Measurements from ENCODE around the gene RBFOX1. TPM values are rescaled to one million over a fixed set of nuclear protein-coding genes. Genes with fewer than 3 reads are reported as not detected.

Gene RBFOX1
- total RNA-seq, 1 donor from 2014 or later: 68.4 TPM

DNA sequence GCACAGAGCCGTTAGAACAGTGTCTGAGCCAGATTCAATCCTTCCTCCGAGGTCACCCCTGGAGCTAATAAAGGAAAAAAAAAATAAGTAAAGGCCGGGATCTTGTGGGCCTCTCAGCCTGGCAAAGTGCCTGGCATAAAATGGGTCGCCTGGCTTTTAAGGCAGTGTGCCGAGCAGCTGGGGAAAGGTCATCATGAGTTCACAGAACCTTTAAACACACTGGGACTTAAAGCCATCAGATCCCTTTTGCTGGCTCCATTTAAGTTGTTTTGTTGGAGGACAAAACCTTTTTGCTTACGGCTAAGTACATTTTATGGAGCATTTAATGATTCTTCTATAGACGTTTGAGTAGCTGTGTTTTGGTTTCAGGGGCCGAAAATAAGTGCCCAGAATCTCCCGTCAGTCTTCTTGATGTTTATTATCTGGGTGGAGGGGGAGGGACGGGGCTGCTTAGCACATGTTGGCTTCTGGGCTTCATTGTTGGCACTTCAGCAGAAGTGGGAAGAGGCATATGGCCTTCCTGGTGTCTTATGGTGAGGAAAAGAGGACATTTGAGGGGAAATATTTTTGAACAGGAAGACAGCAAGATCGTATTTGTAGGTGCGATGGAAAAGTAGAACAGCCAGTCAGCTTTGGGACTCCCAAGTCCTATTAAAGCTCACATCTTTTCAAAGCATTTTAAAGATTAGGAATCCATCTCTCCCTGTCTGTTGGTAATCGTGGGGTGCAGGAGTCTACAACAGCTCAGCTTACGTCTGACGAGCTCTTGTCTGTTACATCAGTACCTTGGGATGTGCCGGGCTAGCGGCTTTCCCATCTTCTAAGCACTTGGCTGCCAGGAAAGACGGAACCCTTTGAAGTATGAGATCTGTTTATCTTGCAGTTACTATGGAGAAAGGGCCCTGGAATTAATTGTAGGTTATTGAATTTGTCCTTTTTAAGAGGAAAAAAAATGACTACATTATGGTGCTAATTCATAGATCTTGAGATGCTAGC is 31.1 kb downstream of the RBFOX1 start:
- DNase-seq (ENCODE audit: missing footprints) (no peak), ATAC-seq (peak; percentile 47)
- intact Hi-C loops (cut with DNase I): loop anchor here (2.0 kb wide), 1 partner anchor 31 kb away; the partner anchor contains the start of gene RBFOX1

DNA sequence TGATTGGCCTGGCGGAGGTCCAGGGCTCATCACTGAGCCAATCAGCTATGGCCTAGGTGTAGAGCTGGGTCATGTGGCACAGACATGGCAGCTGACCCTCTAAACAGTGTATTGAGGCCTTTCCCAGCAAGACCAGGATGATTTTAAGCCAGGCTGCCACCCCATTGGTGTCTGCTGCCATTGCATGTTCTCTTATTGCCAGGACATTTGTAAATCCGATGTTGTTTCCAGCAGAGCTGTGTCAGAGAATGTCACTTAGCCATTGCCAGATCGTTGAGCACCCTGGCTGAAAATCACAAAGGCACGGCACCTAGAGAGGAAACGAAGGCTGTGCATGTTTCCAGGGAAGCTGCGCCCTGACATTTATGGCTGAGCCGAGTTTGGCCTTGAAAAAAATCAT is 33.4 kb downstream of the RBFOX1 start:
- DNase-seq (ENCODE audit: missing footprints) (no peak), ATAC-seq (peak; percentile 62)
- intact Hi-C loops (cut with DNase I): no loop called here

DNA sequence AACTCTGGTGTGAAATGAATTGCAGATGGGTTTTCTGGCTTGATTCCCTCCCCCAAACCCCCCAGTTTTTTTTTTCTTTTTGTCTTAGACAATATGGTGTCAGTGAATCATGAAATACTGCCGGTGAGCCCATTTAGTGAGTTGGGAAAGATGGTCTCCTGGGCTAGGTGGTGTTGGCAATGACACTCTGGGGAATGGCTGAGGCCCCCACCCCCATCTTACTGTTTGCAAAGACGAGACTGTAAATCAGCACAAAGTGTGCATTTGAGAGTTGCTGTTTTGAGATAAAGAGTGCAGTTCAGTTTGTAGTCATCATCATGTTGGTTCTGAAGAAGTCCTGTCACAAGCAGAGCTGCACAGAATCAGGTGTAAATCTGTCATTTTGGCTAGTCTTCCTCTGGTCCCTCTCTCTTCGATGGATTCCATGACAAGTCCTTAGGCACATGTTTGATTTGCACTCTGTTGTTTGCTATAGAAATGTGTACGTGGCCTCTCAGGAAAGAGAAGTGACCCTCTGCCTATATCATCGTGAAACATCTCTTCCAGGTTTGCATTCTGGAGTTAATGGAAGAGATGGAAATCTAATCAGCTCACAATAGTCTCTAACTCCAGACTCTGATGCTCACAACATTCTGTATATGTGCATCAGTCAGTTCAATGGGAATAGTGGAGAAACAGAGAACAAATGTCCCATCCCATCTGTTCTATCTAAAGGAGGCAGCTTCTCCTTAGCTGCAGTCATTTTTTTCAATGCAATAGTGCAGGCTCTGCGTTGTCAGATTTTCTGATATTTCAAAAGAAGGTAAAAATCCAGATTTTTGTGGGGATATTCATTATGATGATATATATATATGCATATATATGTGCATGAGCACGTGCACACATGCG is 34.6 kb downstream of the RBFOX1 start:
- intact Hi-C loops (cut with DNase I): no loop called here
- DNase-seq (ENCODE audit: missing footprints): no peak
- no peak for ATAC-seq

- ATAC-seq (no peak), DNase-seq (ENCODE audit: missing footprints) (no peak)
- intact Hi-C loops (cut with DNase I): no loop called here
Measured at GRCh38 chr16:7369204-7369603, 36.6 kb downstream of the RBFOX1 start.

- intact Hi-C loops (cut with DNase I): no loop called here
- ATAC-seq (peak; percentile 84), DNase-seq (ENCODE audit: missing footprints) (no peak)
Measured at GRCh38 chr16:7372095-7372494, 39.5 kb downstream of the RBFOX1 start.

- DNase-seq (ENCODE audit: missing footprints) (no peak), ATAC-seq (no peak)
- intact Hi-C loops (cut with DNase I): no loop called here
Measured at GRCh38 chr16:7373776-7374175, 41.1 kb downstream of the RBFOX1 start.

DNA sequence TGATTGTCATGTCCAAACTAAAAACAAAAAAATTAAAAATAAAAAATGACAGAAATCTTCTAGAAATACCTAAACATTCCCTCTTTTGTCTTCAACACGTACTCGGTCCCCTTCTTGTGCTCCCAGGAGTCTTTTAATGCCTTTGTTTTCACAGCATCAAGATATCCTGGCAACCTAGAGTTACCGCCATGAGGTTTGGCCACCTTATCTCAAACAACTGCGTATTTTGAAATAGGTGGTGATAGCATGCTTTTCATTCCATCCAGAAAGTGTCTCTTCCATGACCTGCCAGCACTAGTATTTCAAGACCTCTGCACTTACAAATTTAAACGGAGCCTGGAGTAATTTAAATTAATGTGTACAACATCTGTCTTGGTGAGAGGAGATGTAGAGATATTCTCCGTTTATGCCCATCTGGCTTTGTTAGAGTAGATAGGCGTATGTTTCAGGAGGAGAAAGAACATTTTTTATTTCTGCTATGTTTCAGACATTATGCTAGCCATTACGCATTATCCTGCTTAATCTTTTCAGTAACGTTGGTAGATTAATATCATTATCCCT is 42.0 kb downstream of the RBFOX1 start:
- DNase-seq (ENCODE audit: missing footprints): no peak
- intact Hi-C loops (cut with DNase I): no loop called here
- peak; percentile 58 for ATAC-seq

- intact Hi-C loops (cut with DNase I): no loop called here
- DNase-seq (ENCODE audit: missing footprints) (no peak), ATAC-seq (no peak)
Measured at GRCh38 chr16:7376227-7376626, 43.6 kb downstream of the RBFOX1 start.

- intact Hi-C loops (cut with DNase I): no loop called here
- ATAC-seq (no peak), DNase-seq (ENCODE audit: missing footprints) (no peak)
Measured at GRCh38 chr16:7377231-7377630, 44.6 kb downstream of the RBFOX1 start.

DNA sequence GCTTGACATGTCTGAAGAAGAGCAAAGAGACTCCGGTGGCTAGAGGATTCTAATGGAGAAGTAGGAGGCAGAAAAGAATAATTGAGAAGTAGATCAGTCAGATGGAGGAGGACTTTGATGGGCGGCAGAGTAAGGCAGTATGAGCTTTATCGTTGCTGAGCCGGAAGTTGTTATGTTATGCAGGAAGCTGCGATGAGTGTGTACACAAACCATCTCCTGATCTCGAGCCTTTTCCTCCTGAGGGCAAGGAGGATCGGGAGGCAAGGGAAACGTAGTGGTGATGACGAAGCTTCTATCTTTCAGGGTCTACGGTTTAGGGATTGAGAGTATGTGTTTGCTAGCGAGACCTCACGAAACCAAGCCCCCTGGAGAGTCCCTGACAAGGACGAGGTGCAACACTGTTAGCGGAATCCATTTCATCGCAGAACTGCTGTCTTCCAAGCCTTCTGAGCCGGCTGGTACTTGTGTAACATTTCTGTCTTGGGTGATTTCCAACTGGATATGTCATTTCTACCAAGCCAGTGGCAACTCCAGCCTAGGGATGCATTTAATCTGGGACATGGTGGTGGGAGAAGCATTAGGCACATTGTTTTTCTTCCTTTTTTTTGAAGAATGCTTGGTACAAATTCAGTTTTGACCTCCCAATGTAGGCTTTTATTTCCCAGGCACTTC is 45.5 kb downstream of the RBFOX1 start:
- intact Hi-C loops (cut with DNase I): no loop called here
- peak; percentile 12 for ATAC-seq
- no peak for DNase-seq (ENCODE audit: missing footprints)

- ATAC-seq (no peak), DNase-seq (ENCODE audit: missing footprints) (no peak)
- intact Hi-C loops (cut with DNase I): no loop called here
Measured at GRCh38 chr16:7380441-7380840, 47.8 kb downstream of the RBFOX1 start.

GRCh38 chr16:7380911-7381310 is 48.3 kb downstream of the RBFOX1 start:
- no peak for ATAC-seq
- no peak for DNase-seq (ENCODE audit: missing footprints)
- intact Hi-C loops (cut with DNase I): no loop called here

DNA sequence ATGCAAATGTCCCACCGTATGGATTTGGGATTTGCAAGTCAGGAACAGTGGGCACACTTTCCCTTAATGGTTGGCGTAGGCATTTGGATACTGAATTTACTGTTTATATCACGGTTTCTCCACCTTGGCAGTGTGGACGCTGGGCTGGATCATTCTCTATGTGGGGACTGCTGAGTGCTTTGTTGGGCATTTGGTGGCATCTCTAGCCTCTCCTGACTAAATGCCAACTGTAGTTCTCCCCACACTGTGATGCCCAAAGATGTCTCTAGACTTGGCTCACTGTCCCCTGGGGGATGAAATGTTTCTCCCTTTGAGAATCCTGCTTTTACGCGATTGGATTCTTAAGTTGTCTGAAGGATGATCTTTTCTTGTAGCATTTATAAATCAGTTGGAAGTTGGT is 49.0 kb downstream of the RBFOX1 start:
- intact Hi-C loops (cut with DNase I): no loop called here
- ATAC-seq (no peak), DNase-seq (ENCODE audit: missing footprints) (no peak)

DNA sequence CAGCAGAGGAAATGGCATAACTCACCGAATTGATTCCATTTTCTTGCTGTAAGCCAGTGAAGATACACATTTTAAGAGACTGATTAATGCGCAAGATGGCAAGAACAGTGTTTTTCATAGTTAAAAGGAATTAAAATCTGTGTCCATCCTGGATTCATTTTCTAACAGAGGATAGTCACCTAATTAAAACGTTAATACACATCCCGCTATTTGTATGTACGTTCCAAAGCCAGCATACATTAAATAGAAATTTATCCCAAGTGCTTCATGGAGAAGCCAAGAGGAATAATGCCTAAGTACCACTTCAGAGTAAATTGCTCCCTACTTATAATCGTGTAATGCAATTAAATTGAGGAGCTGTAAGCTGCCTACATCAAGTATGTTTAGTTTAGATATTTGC is 49.9 kb downstream of the RBFOX1 start:
- intact Hi-C loops (cut with DNase I): no loop called here
- DNase-seq (ENCODE audit: missing footprints) (no peak), ATAC-seq (no peak)

GRCh38 chr16:7390974-7391373 is 58.3 kb downstream of the RBFOX1 start:
- intact Hi-C loops (cut with DNase I): no loop called here
- ATAC-seq (peak; percentile 63), DNase-seq (ENCODE audit: missing footprints) (no peak)

DNA sequence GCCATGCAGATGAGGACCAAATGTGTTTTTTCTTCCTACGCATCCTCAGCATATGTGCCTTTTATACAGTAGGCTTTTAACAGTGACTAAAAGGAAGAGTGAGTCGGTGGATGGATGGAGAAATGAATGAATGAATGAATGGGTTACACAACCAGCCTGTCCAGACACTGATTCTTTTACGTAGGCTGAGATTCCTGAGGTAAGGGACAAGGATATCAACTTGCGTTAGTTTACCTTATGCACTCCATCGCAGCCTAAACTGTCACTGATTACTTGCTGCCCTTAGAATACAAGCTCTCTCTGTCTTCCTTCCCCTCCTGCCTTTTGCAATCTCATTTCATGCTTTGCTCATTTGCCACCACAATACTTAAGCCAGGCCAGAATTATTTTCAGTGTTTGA is 59.0 kb downstream of the RBFOX1 start:
- ATAC-seq (no peak), DNase-seq (ENCODE audit: missing footprints) (no peak)
- intact Hi-C loops (cut with DNase I): no loop called here

GRCh38 chr16:7392206-7392605 is 59.6 kb downstream of the RBFOX1 start:
- intact Hi-C loops (cut with DNase I): no loop called here
- DNase-seq (ENCODE audit: missing footprints): no peak
- no peak for ATAC-seq

DNA sequence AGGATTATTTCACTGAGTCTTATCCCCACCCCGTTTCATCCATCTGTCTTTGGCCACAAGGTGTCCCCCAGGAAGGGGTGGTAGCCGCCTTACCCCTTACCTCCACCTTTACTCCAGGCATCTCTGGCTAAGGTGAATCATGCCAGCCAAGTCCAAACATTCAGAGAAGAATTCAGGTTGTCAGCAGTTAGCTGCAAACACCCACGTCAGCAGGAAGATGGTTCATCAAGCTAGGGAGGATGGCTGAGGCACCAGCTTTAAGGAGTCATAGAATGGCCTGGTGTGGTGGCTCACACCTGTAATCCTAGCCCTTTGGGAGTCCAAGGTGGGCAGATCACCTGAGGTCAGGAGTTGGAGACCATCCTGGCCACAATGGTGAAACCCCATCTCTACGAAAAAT is 61.0 kb downstream of the RBFOX1 start:
- DNase-seq (ENCODE audit: missing footprints) (no peak), ATAC-seq (no peak)
- intact Hi-C loops (cut with DNase I): no loop called here

Measured in Right ventricle myocardium inferior (tissue), 1 donor.